ENCODE results near the gene LTB4R. TPM values are rescaled to one million over a fixed set of nuclear protein-coding genes. Genes with fewer than 3 reads are reported as not detected.

The LTB4R gene
- total RNA-seq, result 2.4 and 3.1 TPM in 2 replicates

GRCh38 chr14:24310646-24311604, at the start of gene LTB4R:
Gene LTB4R, plus strand, starts transcription at chr14:24311502. Its CDS starts 4,150 bp downstream, at chr14:24315652.

GRCh38 chr14:24262821-24263733, 48.2 kb upstream of the LTB4R start, which contains the start of gene TGM1:
Gene TGM1, minus strand, starts transcription at chr14:24263177. Its CDS starts 825 bp downstream, at chr14:24262352.

GRCh38 chr14:24271134-24271833, 40.0 kb upstream of the LTB4R start, which contains the start of gene RABGGTA:
Gene RABGGTA, minus strand, starts transcription at chr14:24271597. Its CDS starts 482 bp downstream, at chr14:24271115.

GRCh38 chr14:24299255-24300191, 11.8 kb upstream of the LTB4R start, which contains the start of the genes DHRS1 and NOP9:
Gene DHRS1, minus strand, starts transcription at chr14:24299780. Its CDS starts 674 bp downstream, at chr14:24299106.
Gene NOP9, plus strand, starts transcription at chr14:24299850. Its CDS starts 105 bp downstream, at chr14:24299955.

GRCh38 chr14:24307575-24308341, 3.5 kb upstream of the LTB4R start, which contains the start of gene CIDEB:
Gene CIDEB, minus strand, starts transcription at chr14:24307977. Its CDS starts 119 bp downstream, at chr14:24307858.

GRCh38 chr14:24309538-24310264, 1.6 kb upstream of the LTB4R start, which contains the start of gene LTB4R2:
Gene LTB4R2, plus strand, starts transcription at chr14:24310140. Its CDS starts 525 bp downstream, at chr14:24310665.

GRCh38 chr14:24334431-24335291, 23.4 kb downstream of the LTB4R start, which contains the start of gene ADCY4:
Gene ADCY4, minus strand, starts transcription at chr14:24335071. Its CDS starts 419 bp downstream, at chr14:24334652.

GRCh38 chr14:24339284-24340151, 28.2 kb downstream of the LTB4R start, which contains the start of gene RIPK3:
Gene RIPK3, minus strand, starts transcription at chr14:24339991. Its CDS starts 165 bp downstream, at chr14:24339826.

Small RNA genes within 50 kb of the gene (small RNA-seq; reads per million reads assigned to genes)
- gene RF00026, result not detected

Other genes with a start within 250 kb of the LTB4R start
- not detected in 2 replicates for gene CPNE6, start 239.9 kb upstream of the LTB4R start, total RNA-seq
- gene PCK2, start 217.2 kb upstream of the LTB4R start, total RNA-seq, result 20.4 and 23.9 TPM in 2 replicates
- 88.3 and 88.7 TPM in 2 replicates for gene DCAF11, start 196.7 kb upstream of the LTB4R start, total RNA-seq
- 1.6 and 2.0 TPM in 2 replicates for gene NRL, start 196.6 kb upstream of the LTB4R start, total RNA-seq
- 0.39 and 1.7 TPM in 2 replicates for gene FITM1, start 180.8 kb upstream of the LTB4R start, total RNA-seq
- gene PSME1, start 175.3 kb upstream of the LTB4R start, total RNA-seq, result 22.4 and 72.6 TPM in 2 replicates
- 11.4 and 13.6 TPM in 2 replicates for gene EMC9, start 169.9 kb upstream of the LTB4R start, total RNA-seq
- 32.6 and 48.4 TPM in 2 replicates for gene PSME2, start 164.9 kb upstream of the LTB4R start, total RNA-seq
- gene RNF31, start 164.0 kb upstream of the LTB4R start, total RNA-seq, result 75.4 and 87.3 TPM in 2 replicates
- gene IRF9, start 150.2 kb upstream of the LTB4R start, total RNA-seq, result 42.4 and 46.6 TPM in 2 replicates
- gene REC8, start 139.4 kb upstream of the LTB4R start, total RNA-seq, result 14.2 and 15.7 TPM in 2 replicates
- 20.4 and 36.2 TPM in 2 replicates for gene IPO4, start 122.7 kb upstream of the LTB4R start, total RNA-seq
- gene TM9SF1, start 116.1 kb upstream of the LTB4R start, total RNA-seq, result 73.8 and 74.5 TPM in 2 replicates
- 0.54 TPM in 1 of 2 replicates, not detected in the other for gene TSSK4, start 105.8 kb upstream of the LTB4R start, total RNA-seq
- 20.5 and 22.0 TPM in 2 replicates for gene CHMP4A, start 98.0 kb upstream of the LTB4R start, total RNA-seq
- gene MDP1, start 95.4 kb upstream of the LTB4R start, total RNA-seq, result 15.3 and 15.6 TPM in 2 replicates
- 99.8 and 112 TPM in 2 replicates for gene NEDD8, start 79.1 kb upstream of the LTB4R start, total RNA-seq
- 79.6 and 117 TPM in 2 replicates for gene GMPR2, start 78.6 kb upstream of the LTB4R start, total RNA-seq
- 57.4 and 70.3 TPM in 2 replicates for gene TINF2, start 68.9 kb upstream of the LTB4R start, total RNA-seq
- 33.4 and 35.4 TPM in 2 replicates for gene TGM1, start 48.3 kb upstream of the LTB4R start, total RNA-seq
- 51.1 and 51.4 TPM in 2 replicates for gene RABGGTA, start 39.9 kb upstream of the LTB4R start, total RNA-seq
- gene DHRS1, start 11.7 kb upstream of the LTB4R start, total RNA-seq, result 27.1 and 27.9 TPM in 2 replicates
- 20.4 and 30.3 TPM in 2 replicates for gene NOP9, start 11.7 kb upstream of the LTB4R start, total RNA-seq
- gene CIDEB, start 3.5 kb upstream of the LTB4R start, total RNA-seq, result 9.0 and 11.0 TPM in 2 replicates
- gene LTB4R2, start 1.4 kb upstream of the LTB4R start, total RNA-seq, result 6.3 and 6.8 TPM in 2 replicates
- 2.0 and 2.7 TPM in 2 replicates for gene ADCY4, start 23.6 kb downstream of the LTB4R start, total RNA-seq
- gene RIPK3, start 28.5 kb downstream of the LTB4R start, total RNA-seq, result 7.5 and 13.0 TPM in 2 replicates
- 41.8 and 59.3 TPM in 2 replicates for gene NFATC4, start 56.7 kb downstream of the LTB4R start, total RNA-seq
- gene NYNRIN, start 87.5 kb downstream of the LTB4R start, total RNA-seq, result 116 and 153 TPM in 2 replicates
- gene CBLN3, start 118.2 kb downstream of the LTB4R start, total RNA-seq, result 0.87 and 2.4 TPM in 2 replicates
- 143 and 152 TPM in 2 replicates for gene KHNYN, start 118.5 kb downstream of the LTB4R start, total RNA-seq
- 14.1 and 23.2 TPM in 2 replicates for gene SDR39U1, start 131.3 kb downstream of the LTB4R start, total RNA-seq
- not detected in 2 replicates for gene CMA1, start 196.8 kb downstream of the LTB4R start, total RNA-seq